Natural killer cell (primary cell): ENCODE measurements around the gene SNX22. TPM values are rescaled to one million over a fixed set of nuclear protein-coding genes. Genes with fewer than 3 reads are reported as not detected.

Source experiments
- ATAC-seq, 3 donors: fragments of 150-1000 bp in 2 of 3; fragments of 200-7000 bp in 1 of 3; cut with Tn5 transposase; 1 replicate in 1 of 3; 2 replicates in 2 of 3; pipeline ENCODE4 v1.10.0; 2021; ENCODE audit warnings: mild to moderate bottlenecking in 2 of 3, moderate library complexity in 2 of 3
- DNase-seq, 2 donors: peaks; one replicate each; pipeline versions ENCODE4 v3.0.0 to v3.0.0-alpha.2; 2013 to 2021; ENCODE audit warnings: mixed read lengths in 1 of 2
- H3K27ac ChIP-seq: one replicate; pipeline ENCODE4 v1.5.1; 2013; ENCODE audit warnings: mild to moderate bottlenecking, low read length
- H3K27me3 ChIP-seq: one replicate; pipeline ENCODE4 v1.6.1; 2013; ENCODE audit warnings: low read length; ENCODE audit not compliant: control insufficient read depth, insufficient read depth
- H3K36me3 ChIP-seq: one replicate; pipeline ENCODE4 v1.6.1; 2013; ENCODE audit warnings: low read length; ENCODE audit not compliant: control insufficient read depth, insufficient read depth
- H3K4me1 ChIP-seq: one replicate; pipeline ENCODE4 v1.6.1; 2013; ENCODE audit warnings: low read length; ENCODE audit not compliant: control insufficient read depth, insufficient read depth
- H3K4me3 ChIP-seq: one replicate; pipeline ENCODE4 v1.5.1; 2013; ENCODE audit warnings: low read length
- H3K9me3 ChIP-seq: one replicate; pipeline ENCODE4 v1.6.1; 2013; ENCODE audit warnings: low read length; ENCODE audit not compliant: control insufficient read depth, insufficient read depth
- H3K27ac Mint-ChIP-seq, 2 donors: one replicate each; pipeline ENCODE4 v1.8.0; 2022; ENCODE audit warnings: mild to moderate bottlenecking in 2 of 2, mixed read lengths in 2 of 2, moderate library complexity in 1 of 2
- H3K27me3 Mint-ChIP-seq, 2 donors: one replicate each; pipeline ENCODE4 v1.8.0; 2022; ENCODE audit warnings: low read depth in 2 of 2, mixed read lengths in 2 of 2
- H3K36me3 Mint-ChIP-seq: one replicate; pipeline ENCODE4 v1.8.0; 2022; ENCODE audit warnings: mixed read lengths
- H3K4me1 Mint-ChIP-seq, 2 donors: one replicate each; pipeline ENCODE4 v1.8.0; 2022; ENCODE audit warnings: mixed read lengths in 2 of 2
- H3K4me3 Mint-ChIP-seq: one replicate; pipeline ENCODE4 v1.8.0; 2022; ENCODE audit warnings: mild to moderate bottlenecking, moderate library complexity, mixed read lengths
- H3K9me3 Mint-ChIP-seq, 2 donors: one replicate each; pipeline ENCODE4 v1.8.0; 2022; ENCODE audit warnings: mixed read lengths in 2 of 2
- WGBS: methylation state at CpG from one replicate; pipeline ENCODE4 v1.1.7; 2013; ENCODE audit warnings: missing lambda C conversion rate; ENCODE audit not compliant: insufficient coverage; 5-methylcytosine and 5-hydroxymethylcytosine counted together
- intact Hi-C: fragments of 100-400 bp; cut with micrococcal nuclease; formaldehyde crosslinking; loops from one replicate; pipeline ENCODE4 v1.14.2; 2022
- total RNA-seq, 4 donors: library from RNA; stranded (reverse); fragments of 120-200 nt in 1 of 4; gene quantifications; one replicate each; pipeline versions ENCODE4 v1.2.3 to v1.2.4, GENCODE V29; 2013 to 2022
- TF ChIP-seq, protein P1 (sequence below): fragments of 200-600 bp; IDR thresholded peaks from one replicate; pipeline ENCODE4 v1.8.0; 2022; ENCODE audit warnings: antibody characterized with exemption

Gene SNX22
- total RNA-seq, 3 donors from 2014 or later (not counting 1 experiment from before 2014, with no cell fraction given), result 0.41 to 0.80 (median 0.75) TPM

DNA sequence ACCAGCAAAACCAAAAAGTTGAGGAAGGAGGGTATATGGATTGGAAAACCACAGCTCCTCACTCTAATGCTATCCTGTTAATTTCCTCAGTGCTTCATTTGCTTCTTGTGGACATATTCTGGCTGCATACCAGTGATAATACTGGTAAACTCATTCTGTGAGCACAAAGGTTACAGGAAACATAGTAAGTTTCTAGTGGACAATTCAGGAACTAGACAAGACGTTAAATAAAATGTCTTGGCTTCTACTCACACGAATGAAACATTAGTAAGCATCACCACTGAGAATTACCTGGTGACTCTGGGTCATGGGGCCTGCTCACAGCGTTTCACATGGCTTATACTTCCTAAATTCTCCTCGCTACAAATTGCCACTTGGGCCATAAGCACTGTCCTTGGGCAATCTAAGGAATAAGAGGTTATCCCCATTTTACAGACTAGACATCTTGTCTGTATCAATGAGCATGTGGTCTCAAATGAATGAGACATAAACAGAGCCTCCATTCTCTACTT lies 31.4 kb downstream of the SNX22 start:
- H3K4me3 ChIP-seq, result no peak overlapping the region
- no peaks in the 10 kb centered on the region for H3K27me3 ChIP-seq
- Mint-ChIP-seq H3K4me3 (no peak overlapping the region), H3K27ac (no peak overlapping the region), H3K27me3 (no peaks in the 10 kb centered on the region), H3K4me1 (no peaks in the 10 kb centered on the region), H3K9me3 (no peaks in the 10 kb centered on the region), H3K36me3 (peaks cover 11% of the 10 kb centered on the region)
- H3K36me3 ChIP-seq, result peaks cover 17% of the 10 kb centered on the region
- intact Hi-C loops, result no loop called here
- 94% methylated on average over 4 of the region's 4 CpGs for WGBS
- no peaks in the 10 kb centered on the region for H3K4me1 ChIP-seq
- ATAC-seq, result no peak
- H3K27ac ChIP-seq, result no peak overlapping the region
- TF ChIP-seq, protein P1, sequence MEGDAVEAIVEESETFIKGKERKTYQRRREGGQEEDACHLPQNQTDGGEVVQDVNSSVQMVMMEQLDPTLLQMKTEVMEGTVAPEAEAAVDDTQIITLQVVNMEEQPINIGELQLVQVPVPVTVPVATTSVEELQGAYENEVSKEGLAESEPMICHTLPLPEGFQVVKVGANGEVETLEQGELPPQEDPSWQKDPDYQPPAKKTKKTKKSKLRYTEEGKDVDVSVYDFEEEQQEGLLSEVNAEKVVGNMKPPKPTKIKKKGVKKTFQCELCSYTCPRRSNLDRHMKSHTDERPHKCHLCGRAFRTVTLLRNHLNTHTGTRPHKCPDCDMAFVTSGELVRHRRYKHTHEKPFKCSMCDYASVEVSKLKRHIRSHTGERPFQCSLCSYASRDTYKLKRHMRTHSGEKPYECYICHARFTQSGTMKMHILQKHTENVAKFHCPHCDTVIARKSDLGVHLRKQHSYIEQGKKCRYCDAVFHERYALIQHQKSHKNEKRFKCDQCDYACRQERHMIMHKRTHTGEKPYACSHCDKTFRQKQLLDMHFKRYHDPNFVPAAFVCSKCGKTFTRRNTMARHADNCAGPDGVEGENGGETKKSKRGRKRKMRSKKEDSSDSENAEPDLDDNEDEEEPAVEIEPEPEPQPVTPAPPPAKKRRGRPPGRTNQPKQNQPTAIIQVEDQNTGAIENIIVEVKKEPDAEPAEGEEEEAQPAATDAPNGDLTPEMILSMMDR, result no peak
- DNase-seq, result no peak
- H3K9me3 ChIP-seq, result no peaks in the 10 kb centered on the region

DNA sequence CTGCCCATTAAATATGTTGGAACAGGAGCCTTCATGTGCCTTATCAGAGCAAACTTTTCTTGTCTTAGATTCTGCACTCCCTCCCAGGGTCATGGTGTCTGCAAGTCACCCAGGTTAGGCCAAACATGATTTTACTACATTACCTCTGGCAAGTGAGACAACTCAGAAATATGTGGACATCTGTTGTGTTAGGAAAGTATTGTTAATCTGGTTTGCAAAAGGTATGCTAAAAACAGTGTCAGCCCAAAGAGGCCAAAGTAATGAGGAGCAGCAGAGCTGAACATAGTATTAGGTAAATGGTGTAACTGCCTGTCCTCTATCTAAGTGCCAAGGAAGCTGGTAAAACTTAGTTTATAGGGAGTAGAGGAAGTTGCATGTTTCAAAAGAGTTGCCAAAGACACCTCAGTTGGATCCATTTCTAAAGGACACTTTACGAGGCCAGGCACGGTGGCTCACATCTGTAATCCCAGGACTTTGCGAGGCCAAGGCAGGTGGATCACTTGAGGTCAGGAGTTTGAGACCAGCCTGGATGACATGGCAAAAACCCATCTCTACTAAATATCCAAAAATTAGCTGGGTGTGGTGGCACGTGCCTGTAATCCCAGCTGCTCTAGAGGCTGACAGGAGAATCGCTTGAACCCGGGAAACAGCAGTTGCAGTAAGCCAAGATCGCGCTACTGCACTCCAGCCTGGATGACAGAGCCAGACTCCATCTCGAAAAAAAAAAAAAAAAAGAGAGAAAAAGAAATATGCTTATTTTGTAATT lies 33.8 kb downstream of the SNX22 start:
- H3K9me3 ChIP-seq, result no peaks in the 10 kb centered on the region
- H3K27me3 ChIP-seq, result no peaks in the 10 kb centered on the region
- Mint-ChIP-seq H3K27ac (no peak overlapping the region), H3K36me3 (no peaks in the 10 kb centered on the region), H3K4me3 (no peak overlapping the region), H3K4me1 (no peaks in the 10 kb centered on the region), H3K9me3 (no peaks in the 10 kb centered on the region), H3K27me3 (no peaks in the 10 kb centered on the region)
- DNase-seq (no peak), ATAC-seq (no peak)
- intact Hi-C loops, result no loop called here
- no peak overlapping the region for H3K27ac ChIP-seq
- TF ChIP-seq, protein P1, result no peak
- H3K4me1 ChIP-seq, result no peaks in the 10 kb centered on the region
- no peak overlapping the region for H3K4me3 ChIP-seq
- peaks cover 4% of the 10 kb centered on the region for H3K36me3 ChIP-seq
- WGBS, result 97% methylated on average over 9 of the region's 9 CpGs

DNA sequence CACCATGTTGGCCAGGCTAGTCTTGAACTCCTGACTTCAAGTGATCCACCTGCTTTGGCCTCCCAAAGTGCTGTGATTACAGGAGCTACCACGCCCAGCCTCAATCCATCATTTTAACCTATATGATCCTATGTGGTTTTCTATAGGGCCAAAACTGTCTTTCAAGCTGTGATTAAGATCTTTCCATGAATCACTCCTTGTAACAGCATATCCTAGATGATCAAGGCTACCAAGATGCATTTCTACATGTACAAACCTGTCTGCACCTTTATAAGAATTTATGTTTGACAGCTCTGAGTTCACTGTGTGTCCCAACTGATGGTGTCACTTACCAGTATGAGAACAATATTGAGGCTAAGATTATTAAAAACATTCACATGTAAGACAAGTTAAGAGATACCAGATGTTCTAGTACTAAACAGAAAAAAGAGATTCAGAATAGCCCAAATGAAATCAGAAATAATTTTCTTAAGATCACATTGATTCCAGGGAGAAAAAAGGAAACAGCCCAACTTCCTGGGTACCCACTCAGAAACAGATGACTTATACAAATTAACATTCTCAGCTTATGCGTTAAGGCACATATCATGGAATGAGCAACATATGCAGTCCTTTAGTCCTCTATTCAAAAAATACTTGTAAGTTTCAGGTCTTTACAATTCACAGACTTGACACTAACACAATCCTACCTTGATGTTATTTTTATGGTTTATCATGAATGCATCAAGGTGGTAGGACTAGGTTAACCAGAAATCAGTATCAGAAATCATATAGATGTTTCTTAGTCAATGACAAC lies 36.1 kb downstream of the SNX22 start:
- H3K36me3 Mint-ChIP-seq, result no peaks in the 10 kb centered on the region
- Histone ChIP-seq H3K4me3 (no peak overlapping the region), H3K27ac (no peak overlapping the region), H3K4me1 (no peaks in the 10 kb centered on the region), H3K36me3 (peaks cover 8% of the 10 kb centered on the region), H3K9me3 (no peaks in the 10 kb centered on the region), H3K27me3 (no peaks in the 10 kb centered on the region)
- intact Hi-C loops, result no loop called here
- H3K9me3 Mint-ChIP-seq, result no peaks in the 10 kb centered on the region
- TF ChIP-seq, protein P1, result no peak
- DNase-seq (no peak), ATAC-seq (no peak)
- no peak overlapping the region for H3K27ac Mint-ChIP-seq
- no peaks in the 10 kb centered on the region for H3K27me3 Mint-ChIP-seq
- no peaks in the 10 kb centered on the region for H3K4me1 Mint-ChIP-seq
- WGBS, result 95% methylated on average over 2 of the region's 2 CpGs
- H3K4me3 Mint-ChIP-seq, result no peak overlapping the region
